Panc1 (cell line): ENCODE data around the gene AGPAT1. TPM values are rescaled to one million over a fixed set of nuclear protein-coding genes. Genes with fewer than 3 reads are reported as not detected.

Experiments used
- ATAC-seq: fragments of 200-7000 bp; cut with Tn5 transposase; 2 replicates; pipeline ENCODE4 v1.9.1; 2020; ENCODE audit warnings: mild to moderate bottlenecking, moderate library complexity
- BruUV-seq: library from RNA; stranded (reverse); fragments of 400-500 nt; replicated peaks from 2 replicates; lab custom pipeline; 2021; lab: Mats Ljungman, UMichigan
- CTCF ChIA-PET: fragments of 300-600 bp; sonication (Branson Sonifier 250); formaldehyde crosslinking; loops from one replicate; lab custom pipeline; 2022; ENCODE audit warnings: antibody characterized with exemption; lab: Charles Lee
- POLR2A ChIA-PET: fragments of 300-600 bp; sonication (Branson Sonifier 250); formaldehyde crosslinking; loops from one replicate; lab custom pipeline; 2022; ENCODE audit warnings: antibody characterized with exemption; lab: Charles Lee
- DNase-seq: peaks from one replicate; pipeline ENCODE4 v3.0.0-alpha.2; 2010; ENCODE audit warnings: low read depth, low spot score
- H3K27ac ChIP-seq: 2 replicates; pipeline ENCODE4 v1.5.1; 2011; ENCODE audit warnings: mild to moderate bottlenecking, low read length, inconsistent platforms
- H3K27me3 ChIP-seq: fragments of 200-500 bp; sonication (Bioruptor generic); 2 replicates; pipeline ENCODE4 v1.6.0; 2014; ENCODE audit warnings: low read length, inconsistent platforms; ENCODE audit not compliant: control insufficient read depth, insufficient read depth
- H3K36me3 ChIP-seq: fragments of 200-500 bp; sonication (Bioruptor generic); 2 replicates; pipeline ENCODE4 v1.5.1; 2014; ENCODE audit warnings: inconsistent platforms, mild to moderate bottlenecking, low read length, moderate library complexity; ENCODE audit not compliant: control insufficient read depth, insufficient read depth
- H3K4me1 ChIP-seq: 2 replicates; pipeline ENCODE4 v1.5.1; 2011; ENCODE audit warnings: inconsistent platforms, mild to moderate bottlenecking, low read length, moderate library complexity; ENCODE audit not compliant: control insufficient read depth, insufficient read depth
- H3K4me3 ChIP-seq, 2 experiments: 2 replicates each; pipeline ENCODE4 v1.5.1; 2011 to 2012; ENCODE audit warnings: low read depth in 2 of 2, low read length in 2 of 2, mild to moderate bottlenecking in 2 of 2, inconsistent platforms in 1 of 2, moderate library complexity in 1 of 2
- H3K9me3 ChIP-seq: fragments of 200-500 bp; sonication (Bioruptor generic); 2 replicates; pipeline ENCODE4 v1.5.1; 2014; ENCODE audit warnings: low read depth, mild to moderate bottlenecking, inconsistent platforms, low read length, moderate library complexity; ENCODE audit not compliant: control insufficient read depth, insufficient read depth
- POLR2AphosphoS5 ChIP-seq: IDR thresholded peaks from 2 replicates; pipeline ENCODE4 v1.6.1; 2012; ENCODE audit warnings: mild to moderate bottlenecking, low read depth, low read length, moderate library complexity
- SIN3A ChIP-seq: IDR thresholded peaks from 2 replicates; pipeline ENCODE4 v1.6.1; 2012; ENCODE audit warnings: low read depth, mild to moderate bottlenecking, low read length, moderate library complexity, borderline replicate concordance; ENCODE audit not compliant: insufficient read depth
- TCF7L2 ChIP-seq: IDR thresholded peaks from 2 replicates; pipeline ENCODE4 v1.6.1; 2011; ENCODE audit warnings: mild to moderate bottlenecking, low read depth, low read length, inconsistent platforms
- in situ Hi-C: cut with HindIII; loops from 2 replicates; pipeline ENCODE4 v1.10.0; 2016; ENCODE audit warnings: low sequenced_read_pairs, low pct_unique_long_range_greater_than_20kb
- intact Hi-C: fragments of 100-400 bp; cut with micrococcal nuclease; formaldehyde crosslinking; loops from one replicate; pipeline ENCODE4 v1.10.0; 2022; ENCODE audit not compliant: unreplicated experiment
- total RNA-seq: library from RNA; stranded (reverse); gene quantifications from one replicate; pipeline ENCODE4 v1.2.1, GENCODE V29; 2021; ENCODE audit not compliant: unreplicated experiment
- TF ChIP-seq, protein P1 (sequence below): fragments of 450-650 bp; IDR thresholded peaks from 2 replicates; pipeline ENCODE4 v1.5.1; 2017; ENCODE audit warnings: mild to moderate bottlenecking
- TF ChIP-seq, protein P2 (sequence below), 2 experiments: IDR thresholded peaks; 2 replicates each; pipeline ENCODE4 v1.6.1; 2011 to 2012; ENCODE audit warnings: low read depth in 2 of 2, control low read depth in 1 of 2, low read length in 1 of 2, mild to moderate bottlenecking in 1 of 2, moderate library complexity in 1 of 2; ENCODE audit not compliant: insufficient read depth in 1 of 2

Gene AGPAT1
- total RNA-seq, 1 experiment from 2014 or later: 88.4 TPM

DNA sequence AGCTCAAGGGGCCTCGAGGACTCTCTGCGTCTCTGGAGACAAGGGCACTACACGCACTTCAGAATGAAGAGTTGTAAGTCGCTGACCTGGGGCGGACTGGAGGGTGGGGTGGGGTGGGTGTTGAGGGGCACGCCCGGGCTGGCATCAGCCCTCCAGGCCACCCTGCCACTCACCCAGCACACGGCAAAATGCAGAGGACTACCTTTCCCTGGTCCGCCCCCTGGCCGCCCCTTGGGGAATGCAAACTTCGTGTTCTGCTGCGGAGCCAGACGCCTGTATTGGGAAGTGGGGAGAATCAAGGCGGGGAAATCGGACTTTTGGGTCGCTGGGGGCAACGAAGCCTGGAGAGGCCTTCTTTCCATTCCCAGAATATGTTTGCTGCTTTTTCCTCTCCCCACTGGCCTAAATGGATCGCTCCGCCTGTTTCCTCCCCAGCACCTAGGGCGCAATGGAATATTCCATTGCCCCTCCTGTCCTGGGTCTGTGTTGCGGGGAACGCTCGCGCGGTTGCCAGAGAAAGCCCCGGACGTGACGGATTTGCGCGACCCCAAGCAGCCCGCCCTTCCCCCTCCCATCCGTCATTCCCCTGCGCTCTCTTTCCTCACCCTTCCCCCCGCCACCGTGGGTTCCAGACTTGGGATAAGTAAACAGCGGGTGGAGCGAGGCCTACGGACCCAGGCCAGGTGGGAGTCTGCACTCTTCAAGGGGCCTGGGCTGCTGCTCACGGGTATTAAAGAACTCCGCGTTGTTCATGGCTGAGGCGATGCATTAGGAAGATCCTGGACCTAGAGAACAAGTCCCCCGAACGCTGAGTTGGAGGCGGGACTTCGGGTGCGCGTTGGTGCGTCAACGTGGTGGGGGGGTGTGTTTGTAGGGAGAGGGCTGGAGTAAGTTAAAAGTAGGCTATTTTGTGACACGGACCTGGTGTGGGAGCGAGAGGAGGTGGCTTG is 22.0 kb downstream of the AGPAT1 start, which contains the start of gene PPT2:
Gene PPT2 (plus strand): TSS at position 578 of the 950 bp plus-strand sequence. CDS start 454 bp downstream, outside the sequence.
- H3K27me3 ChIP-seq: no peaks in the 10 kb centered on the region
- intact Hi-C loops (loop anchor here (2.0 kb wide), 1 partner anchor 35 kb away; no protein-coding TSS in a partner anchor), in situ Hi-C loops (no loop called here)
- no peaks in the 10 kb centered on the region for H3K9me3 ChIP-seq
- BruUV-seq: TSS peak; percentile 85
- POLR2A ChIA-PET: no interaction called here
- peak; percentile 71 for DNase-seq
- CTCF ChIA-PET: interaction anchor here (0.5 to 0.6 kb wide), 2 partner anchors 18 to 1914 kb away, joined by 5 to 6 read pairs; no protein-coding TSS in a partner anchor
- peak within 1 kb of the TSS; percentile 81 to 96 for H3K4me3 ChIP-seq
- peaks cover 21% of the 10 kb centered on the region for H3K4me1 ChIP-seq
- peak; percentile 83 for ATAC-seq
- H3K36me3 ChIP-seq: no peaks in the 10 kb centered on the region; the same call in 1 of the 2 replicates
- TF ChIP-seq, protein P1, sequence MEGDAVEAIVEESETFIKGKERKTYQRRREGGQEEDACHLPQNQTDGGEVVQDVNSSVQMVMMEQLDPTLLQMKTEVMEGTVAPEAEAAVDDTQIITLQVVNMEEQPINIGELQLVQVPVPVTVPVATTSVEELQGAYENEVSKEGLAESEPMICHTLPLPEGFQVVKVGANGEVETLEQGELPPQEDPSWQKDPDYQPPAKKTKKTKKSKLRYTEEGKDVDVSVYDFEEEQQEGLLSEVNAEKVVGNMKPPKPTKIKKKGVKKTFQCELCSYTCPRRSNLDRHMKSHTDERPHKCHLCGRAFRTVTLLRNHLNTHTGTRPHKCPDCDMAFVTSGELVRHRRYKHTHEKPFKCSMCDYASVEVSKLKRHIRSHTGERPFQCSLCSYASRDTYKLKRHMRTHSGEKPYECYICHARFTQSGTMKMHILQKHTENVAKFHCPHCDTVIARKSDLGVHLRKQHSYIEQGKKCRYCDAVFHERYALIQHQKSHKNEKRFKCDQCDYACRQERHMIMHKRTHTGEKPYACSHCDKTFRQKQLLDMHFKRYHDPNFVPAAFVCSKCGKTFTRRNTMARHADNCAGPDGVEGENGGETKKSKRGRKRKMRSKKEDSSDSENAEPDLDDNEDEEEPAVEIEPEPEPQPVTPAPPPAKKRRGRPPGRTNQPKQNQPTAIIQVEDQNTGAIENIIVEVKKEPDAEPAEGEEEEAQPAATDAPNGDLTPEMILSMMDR: no peak; the same call in 1 of the 2 replicates
- TF ChIP-seq SIN3A (peak; percentile 95; the same call in 1 of the 2 replicates), POLR2AphosphoS5 (peak; percentile 66)
- peak within 1 kb of the TSS; percentile 84 for H3K27ac ChIP-seq

DNA sequence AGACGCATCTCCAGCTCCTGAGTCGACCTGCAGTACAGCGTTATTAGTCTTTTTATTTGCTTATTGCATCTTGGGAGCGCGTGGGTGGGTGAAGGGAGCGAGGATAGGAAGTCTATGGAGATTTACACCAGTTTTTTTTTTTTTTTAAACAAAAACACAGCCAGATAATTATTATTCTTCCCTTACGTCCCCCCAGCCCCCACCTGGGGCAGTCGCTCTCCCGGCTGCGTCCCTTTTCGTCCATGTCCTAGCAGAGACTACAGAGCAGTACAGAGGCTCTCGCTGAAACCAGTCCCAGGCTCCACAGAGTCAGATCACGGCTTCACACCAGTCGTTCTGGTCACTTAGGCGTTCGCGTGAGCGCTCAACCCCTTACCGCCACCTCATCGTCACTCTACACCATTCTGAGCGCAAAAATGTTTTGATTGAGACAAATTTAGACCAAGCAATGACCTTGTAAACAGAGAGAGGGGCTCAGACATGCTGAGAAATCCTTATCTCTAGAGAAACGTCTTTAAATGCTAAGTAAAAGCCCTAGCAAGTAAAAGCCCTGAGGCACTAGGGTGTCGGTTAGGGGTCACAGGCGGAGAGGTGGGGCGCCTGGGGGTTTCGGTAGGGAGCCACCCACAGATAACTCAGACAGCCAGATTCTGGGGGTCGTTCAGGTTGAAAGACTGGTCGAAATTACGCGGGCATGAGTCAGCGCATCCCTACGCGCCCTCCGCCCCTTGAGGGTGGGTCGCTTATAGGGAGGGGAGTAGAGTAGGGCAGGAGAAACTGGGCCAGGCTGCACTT is 22.9 kb downstream of the AGPAT1 start:
- ATAC-seq: peak; percentile 60
- no TSS peak for BruUV-seq

More for the DNA sequence above, 22.9 kb downstream of the AGPAT1 start:
- no peak for TF ChIP-seq POLR2AphosphoS5
- TF ChIP-seq, protein P1: no peak
- TF ChIP-seq SIN3A: no peak; the same call in 1 of the 2 replicates
- TF ChIP-seq TCF7L2: no peak
- TF ChIP-seq, protein P2, sequence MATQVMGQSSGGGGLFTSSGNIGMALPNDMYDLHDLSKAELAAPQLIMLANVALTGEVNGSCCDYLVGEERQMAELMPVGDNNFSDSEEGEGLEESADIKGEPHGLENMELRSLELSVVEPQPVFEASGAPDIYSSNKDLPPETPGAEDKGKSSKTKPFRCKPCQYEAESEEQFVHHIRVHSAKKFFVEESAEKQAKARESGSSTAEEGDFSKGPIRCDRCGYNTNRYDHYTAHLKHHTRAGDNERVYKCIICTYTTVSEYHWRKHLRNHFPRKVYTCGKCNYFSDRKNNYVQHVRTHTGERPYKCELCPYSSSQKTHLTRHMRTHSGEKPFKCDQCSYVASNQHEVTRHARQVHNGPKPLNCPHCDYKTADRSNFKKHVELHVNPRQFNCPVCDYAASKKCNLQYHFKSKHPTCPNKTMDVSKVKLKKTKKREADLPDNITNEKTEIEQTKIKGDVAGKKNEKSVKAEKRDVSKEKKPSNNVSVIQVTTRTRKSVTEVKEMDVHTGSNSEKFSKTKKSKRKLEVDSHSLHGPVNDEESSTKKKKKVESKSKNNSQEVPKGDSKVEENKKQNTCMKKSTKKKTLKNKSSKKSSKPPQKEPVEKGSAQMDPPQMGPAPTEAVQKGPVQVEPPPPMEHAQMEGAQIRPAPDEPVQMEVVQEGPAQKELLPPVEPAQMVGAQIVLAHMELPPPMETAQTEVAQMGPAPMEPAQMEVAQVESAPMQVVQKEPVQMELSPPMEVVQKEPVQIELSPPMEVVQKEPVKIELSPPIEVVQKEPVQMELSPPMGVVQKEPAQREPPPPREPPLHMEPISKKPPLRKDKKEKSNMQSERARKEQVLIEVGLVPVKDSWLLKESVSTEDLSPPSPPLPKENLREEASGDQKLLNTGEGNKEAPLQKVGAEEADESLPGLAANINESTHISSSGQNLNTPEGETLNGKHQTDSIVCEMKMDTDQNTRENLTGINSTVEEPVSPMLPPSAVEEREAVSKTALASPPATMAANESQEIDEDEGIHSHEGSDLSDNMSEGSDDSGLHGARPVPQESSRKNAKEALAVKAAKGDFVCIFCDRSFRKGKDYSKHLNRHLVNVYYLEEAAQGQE (IDR thresholded peaks at IDR 0.05; ENCODE audit: insufficient read depth in 1 of 2, low read depth in 2 of 2, low read length in 1 of 2): no peak
- Histone ChIP-seq H3K27ac (peak overlapping the region; percentile 84), H3K4me3 (peak overlapping the region; percentile 81 to 96), H3K27me3 (no peaks in the 10 kb centered on the region), H3K9me3 (no peaks in the 10 kb centered on the region), H3K4me1 (peaks cover 21% of the 10 kb centered on the region), H3K36me3 (no peaks in the 10 kb centered on the region; the same call in 1 of the 2 replicates)
- POLR2A ChIA-PET: interaction anchor here (0.5 to 0.9 kb wide), 4 partner anchors 21 to 399 kb away, joined by 3 to 8 read pairs (median 4); no protein-coding TSS in a partner anchor
- CTCF ChIA-PET: interaction anchor here (0.5 to 0.6 kb wide), 3 partner anchors 17 to 1913 kb away, joined by 5 to 6 read pairs (median 5); no protein-coding TSS in a partner anchor
- intact Hi-C loops (loop anchor here (2.0 kb wide), 1 partner anchor 34 kb away; no protein-coding TSS in a partner anchor), in situ Hi-C loops (no loop called here)
- no peak for DNase-seq
